ENCODE results near the gene SETD9. TPM values are rescaled to one million over a fixed set of nuclear protein-coding genes. Genes with fewer than 3 reads are reported as not detected.

Gene SETD9
- 5.7 TPM for total RNA-seq

- Histone ChIP-seq H3K27me3 (ENCODE audit: control insufficient read depth in 3 of 3, insufficient read depth in 3 of 3, low read length in 3 of 3) (no peaks in the 10 kb centered on the region), H3K4me1 (ENCODE audit: control insufficient read depth in 3 of 3, insufficient read depth in 3 of 3, low read length in 3 of 3) (peaks cover 7 to 11% (median 8%) of the 10 kb centered on the region in 3 donors), H3K9me3 (ENCODE audit: control insufficient read depth in 3 of 3, low read length in 3 of 3) (no peaks in the 10 kb centered on the region), H3K36me3 (ENCODE audit: control insufficient read depth in 3 of 3, insufficient read depth in 3 of 3, low read length in 3 of 3) (no peaks in the 10 kb centered on the region), H3K4me3 (ENCODE audit: low read length in 3 of 3) (peak within 1 kb of the TSS; percentile 88 to 96 (median 89)), H3K27ac (ENCODE audit: low read depth, low read length) (peak within 1 kb of the TSS; percentile 91), H3K9ac (ENCODE audit: low read depth in 1 of 3, low read length in 3 of 3) (peak within 1 kb of the TSS; percentile 89 to 95 (median 92))
Observed at GRCh38 chr5:56909294-56910209, at the start of gene SETD9. Gene SETD9 (plus strand): TSS chr5:56909596. CDS start chr5:56909646, 50 bp downstream.

- H3K27ac ChIP-seq (ENCODE audit: low read depth, low read length): no peak overlapping the region
- no peaks in the 10 kb centered on the region for H3K27me3 ChIP-seq (ENCODE audit: control insufficient read depth in 3 of 3, insufficient read depth in 3 of 3, low read length in 3 of 3)
- no peaks in the 10 kb centered on the region for H3K4me1 ChIP-seq (ENCODE audit: control insufficient read depth in 3 of 3, insufficient read depth in 3 of 3, low read length in 3 of 3)
- H3K9me3 ChIP-seq (ENCODE audit: control insufficient read depth in 3 of 3, low read length in 3 of 3): no peaks in the 10 kb centered on the region
- no peak overlapping the region for H3K4me3 ChIP-seq (ENCODE audit: low read length in 3 of 3)
- peaks cover 4 to 14% (median 8%) of the 10 kb centered on the region in 3 donors for H3K36me3 ChIP-seq (ENCODE audit: control insufficient read depth in 3 of 3, insufficient read depth in 3 of 3, low read length in 3 of 3)
- no peak overlapping the region for H3K9ac ChIP-seq (ENCODE audit: low read depth in 1 of 3, low read length in 3 of 3)
Observed at GRCh38 chr5:56861893-56862485, 47.4 kb upstream of the SETD9 start.

GRCh38 chr5:56862909-56863308, 46.5 kb upstream of the SETD9 start:
- Histone ChIP-seq H3K9me3 (ENCODE audit: control insufficient read depth in 3 of 3, low read length in 3 of 3) (no peaks in the 10 kb centered on the region), H3K9ac (ENCODE audit: low read depth in 1 of 3, low read length in 3 of 3) (no peak overlapping the region), H3K27me3 (ENCODE audit: control insufficient read depth in 3 of 3, insufficient read depth in 3 of 3, low read length in 3 of 3) (no peaks in the 10 kb centered on the region), H3K4me3 (ENCODE audit: low read length in 3 of 3) (no peak overlapping the region), H3K27ac (ENCODE audit: low read depth, low read length) (no peak overlapping the region), H3K4me1 (ENCODE audit: control insufficient read depth in 3 of 3, insufficient read depth in 3 of 3, low read length in 3 of 3) (no peaks in the 10 kb centered on the region), H3K36me3 (ENCODE audit: control insufficient read depth in 3 of 3, insufficient read depth in 3 of 3, low read length in 3 of 3) (peaks cover 4 to 14% (median 8%) of the 10 kb centered on the region in 3 donors)

- Histone ChIP-seq H3K27me3 (ENCODE audit: control insufficient read depth in 3 of 3, insufficient read depth in 3 of 3, low read length in 3 of 3) (no peaks in the 10 kb centered on the region), H3K9me3 (ENCODE audit: control insufficient read depth in 3 of 3, low read length in 3 of 3) (no peaks in the 10 kb centered on the region), H3K9ac (ENCODE audit: low read depth in 1 of 3, low read length in 3 of 3) (no peak overlapping the region), H3K4me3 (ENCODE audit: low read length in 3 of 3) (no peak overlapping the region), H3K4me1 (ENCODE audit: control insufficient read depth in 3 of 3, insufficient read depth in 3 of 3, low read length in 3 of 3) (no peaks in the 10 kb centered on the region), H3K36me3 (ENCODE audit: control insufficient read depth in 3 of 3, insufficient read depth in 3 of 3, low read length in 3 of 3) (peaks cover 14 to 30% (median 28%) of the 10 kb centered on the region in 3 donors), H3K27ac (ENCODE audit: low read depth, low read length) (no peak overlapping the region)
Observed at GRCh38 chr5:56871777-56872176, 37.6 kb upstream of the SETD9 start.

- no peak overlapping the region for H3K27ac ChIP-seq (ENCODE audit: low read depth, low read length)
- H3K4me1 ChIP-seq (ENCODE audit: control insufficient read depth in 3 of 3, insufficient read depth in 3 of 3, low read length in 3 of 3): no peaks in the 10 kb centered on the region
- no peaks in the 10 kb centered on the region for H3K27me3 ChIP-seq (ENCODE audit: control insufficient read depth in 3 of 3, insufficient read depth in 3 of 3, low read length in 3 of 3)
- H3K36me3 ChIP-seq (ENCODE audit: control insufficient read depth in 3 of 3, insufficient read depth in 3 of 3, low read length in 3 of 3): peaks cover 14 to 34% (median 33%) of the 10 kb centered on the region in 3 donors
- H3K4me3 ChIP-seq (ENCODE audit: low read length in 3 of 3): no peak overlapping the region
- H3K9me3 ChIP-seq (ENCODE audit: control insufficient read depth in 3 of 3, low read length in 3 of 3): no peaks in the 10 kb centered on the region
- no peak overlapping the region for H3K9ac ChIP-seq (ENCODE audit: low read depth in 1 of 3, low read length in 3 of 3)
Observed at GRCh38 chr5:56873056-56873455, 36.3 kb upstream of the SETD9 start.

- Histone ChIP-seq H3K27me3 (ENCODE audit: control insufficient read depth in 3 of 3, insufficient read depth in 3 of 3, low read length in 3 of 3) (no peaks in the 10 kb centered on the region), H3K36me3 (ENCODE audit: control insufficient read depth in 3 of 3, insufficient read depth in 3 of 3, low read length in 3 of 3) (peaks cover 16 to 43% (median 38%) of the 10 kb centered on the region in 3 donors), H3K27ac (ENCODE audit: low read depth, low read length) (no peak overlapping the region), H3K4me3 (ENCODE audit: low read length in 3 of 3) (no peak overlapping the region), H3K9me3 (ENCODE audit: control insufficient read depth in 3 of 3, low read length in 3 of 3) (no peaks in the 10 kb centered on the region), H3K4me1 (ENCODE audit: control insufficient read depth in 3 of 3, insufficient read depth in 3 of 3, low read length in 3 of 3) (no peaks in the 10 kb centered on the region), H3K9ac (ENCODE audit: low read depth in 1 of 3, low read length in 3 of 3) (no peak overlapping the region)
Observed at GRCh38 chr5:56876327-56876726, 33.1 kb upstream of the SETD9 start.

GRCh38 chr5:56881571-56881970, 27.8 kb upstream of the SETD9 start:
- Histone ChIP-seq H3K4me3 (ENCODE audit: low read length in 3 of 3) (no peak overlapping the region), H3K36me3 (ENCODE audit: control insufficient read depth in 3 of 3, insufficient read depth in 3 of 3, low read length in 3 of 3) (peaks cover 20 to 63% (median 56%) of the 10 kb centered on the region in 3 donors), H3K27ac (ENCODE audit: low read depth, low read length) (no peak overlapping the region), H3K9ac (ENCODE audit: low read depth in 1 of 3, low read length in 3 of 3) (no peak overlapping the region), H3K27me3 (ENCODE audit: control insufficient read depth in 3 of 3, insufficient read depth in 3 of 3, low read length in 3 of 3) (no peaks in the 10 kb centered on the region), H3K4me1 (ENCODE audit: control insufficient read depth in 3 of 3, insufficient read depth in 3 of 3, low read length in 3 of 3) (no peaks in the 10 kb centered on the region), H3K9me3 (ENCODE audit: control insufficient read depth in 3 of 3, low read length in 3 of 3) (no peaks in the 10 kb centered on the region)

GRCh38 chr5:56893251-56893951, 16.0 kb upstream of the SETD9 start:
- Histone ChIP-seq H3K27ac (ENCODE audit: low read depth, low read length) (no peak overlapping the region), H3K36me3 (ENCODE audit: control insufficient read depth in 3 of 3, insufficient read depth in 3 of 3, low read length in 3 of 3) (peaks cover 14 to 16% (median 15%) of the 10 kb centered on the region in 3 donors), H3K9me3 (ENCODE audit: control insufficient read depth in 3 of 3, low read length in 3 of 3) (no peaks in the 10 kb centered on the region), H3K4me3 (ENCODE audit: low read length in 3 of 3) (no peak overlapping the region), H3K4me1 (ENCODE audit: control insufficient read depth in 3 of 3, insufficient read depth in 3 of 3, low read length in 3 of 3) (no peaks in the 10 kb centered on the region), H3K27me3 (ENCODE audit: control insufficient read depth in 3 of 3, insufficient read depth in 3 of 3, low read length in 3 of 3) (no peaks in the 10 kb centered on the region), H3K9ac (ENCODE audit: low read depth in 1 of 3, low read length in 3 of 3) (no peak overlapping the region)

GRCh38 chr5:56896763-56897162, 12.6 kb upstream of the SETD9 start:
- Histone ChIP-seq H3K27me3 (ENCODE audit: control insufficient read depth in 3 of 3, insufficient read depth in 3 of 3, low read length in 3 of 3) (no peaks in the 10 kb centered on the region), H3K4me1 (ENCODE audit: control insufficient read depth in 3 of 3, insufficient read depth in 3 of 3, low read length in 3 of 3) (no peaks in the 10 kb centered on the region), H3K27ac (ENCODE audit: low read depth, low read length) (no peak overlapping the region), H3K36me3 (ENCODE audit: control insufficient read depth in 3 of 3, insufficient read depth in 3 of 3, low read length in 3 of 3) (peaks cover 5 to 10% (median 9%) of the 10 kb centered on the region in 3 donors), H3K9me3 (ENCODE audit: control insufficient read depth in 3 of 3, low read length in 3 of 3) (no peaks in the 10 kb centered on the region), H3K9ac (ENCODE audit: low read depth in 1 of 3, low read length in 3 of 3) (no peak overlapping the region), H3K4me3 (ENCODE audit: low read length in 3 of 3) (no peak overlapping the region)
